ENCODE data around the gene PPP2R5E. TPM values are rescaled to one million over a fixed set of nuclear protein-coding genes. Genes with fewer than 3 reads are reported as not detected.
A peak's percentile ranks its signal among the peaks of the same experiment; 100 is the strongest.

The PPP2R5E gene
- total and polyA plus RNA-seq, 2 of the 8 experiments (the other 6 are each of a cell fraction or from before 2014, with no cell fraction given), result 6.8 to 64.6 TPM

DNA sequence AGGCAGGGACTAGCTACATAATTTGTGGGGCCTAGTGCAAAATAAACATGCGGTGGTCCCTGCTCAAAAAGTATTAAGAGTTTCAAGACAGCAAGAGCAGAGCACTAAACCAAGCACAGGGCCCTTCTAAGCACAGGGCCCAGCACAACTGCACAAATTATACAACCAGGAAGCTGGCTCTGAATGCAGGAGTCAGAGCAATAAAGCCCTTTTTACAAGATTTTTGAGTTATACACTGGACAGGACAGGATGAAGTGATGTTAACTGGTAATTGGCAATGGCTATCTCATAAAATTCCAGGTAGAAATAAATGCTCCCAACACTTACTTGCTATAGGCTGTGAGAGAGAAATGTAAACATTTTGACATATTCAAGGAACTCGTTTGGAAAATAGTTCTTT, 138.3 kb downstream of the PPP2R5E start:
- no peak overlapping the region for H2BK12ac ChIP-seq (ENCODE audit: low read depth, low read length)
- no peak overlapping the region for H3K23ac ChIP-seq (ENCODE audit: insufficient read length)
- DNase-seq (ENCODE audit: low read depth in 1 of 2, low spot score in 2 of 2) (no peak), FAIRE-seq (no peak)
- no peak overlapping the region for H3K14ac ChIP-seq (ENCODE audit: insufficient read length)
- peaks cover 0 to under 1% (median 0%) of the 10 kb centered on the region in 4 experiments; a peak in 2 of 8 replicates for H3K36me3 ChIP-seq (ENCODE audit: control insufficient read depth in 2 of 4, insufficient read depth in 4 of 4, low read length in 3 of 4)
- WGBS, 2 experiments (ENCODE audit: extremely low coverage in 1 of 2, insufficient coverage in 1 of 2, insufficient read length in 1 of 2, insufficient replicate concordance in 2 of 2, low coverage in 1 of 2, low lambda C conversion rate in 2 of 2, missing lambda C conversion rate in 1 of 2), result 83% methylated on average over 2 of the region's 2 CpGs; no CpG with 5 or more reads in 1 of the 2 experiments
- H2BK120ac ChIP-seq (replicated peaks; ENCODE audit: low read depth, low read length), result no peak overlapping the region
- H3K4me1 ChIP-seq (replicated peaks in 1 of 4; ENCODE audit: control insufficient read depth in 3 of 4, insufficient read depth in 4 of 4, low read length in 3 of 4), result peaks cover 0 to 9% (median 5%) of the 10 kb centered on the region in 4 experiments; a peak in 3 of 7 replicates
- H2AK5ac ChIP-seq (ENCODE audit: low read depth, low read length), result no peak overlapping the region
- H3K27me3 ChIP-seq (replicated peaks in 1 of 4; ENCODE audit: control insufficient read depth in 3 of 4, extremely low read depth in 1 of 4, insufficient read depth in 3 of 4, low read length in 3 of 4), result no peaks in the 10 kb centered on the region; a peak in 1 of 7 replicates
- H3K23me2 ChIP-seq (ENCODE audit: low read depth, low read length), result no peaks in the 10 kb centered on the region
- no peak overlapping the region for H3K18ac ChIP-seq (ENCODE audit: extremely low read depth, low read length)
- H3K56ac ChIP-seq (replicated peaks; ENCODE audit: insufficient read length, low read depth, low read length), result no peak overlapping the region
- H3K9ac ChIP-seq (replicated peaks in 1 of 4; ENCODE audit: extremely low read depth in 1 of 4, low read depth in 3 of 4, low read length in 3 of 4), result no peak overlapping the region
- no peak overlapping the region for H3K4me2 ChIP-seq (ENCODE audit: insufficient read depth in 1 of 2, low read depth in 2 of 2, low read length in 2 of 2)
- POLR2A ChIA-PET (ENCODE audit: partially characterized antibody), result no interaction called here
- no peaks in the 10 kb centered on the region for H3K9me3 ChIP-seq (ENCODE audit: insufficient read depth in 2 of 2, low read depth in 1 of 2, low read length in 1 of 2)
- H3K79me2 ChIP-seq (ENCODE audit: control insufficient read depth in 1 of 2, insufficient read depth in 2 of 2, low read length in 2 of 2), result peaks cover 0 to 8% of the 10 kb centered on the region in 2 experiments; a peak in 1 of 4 replicates
- no peaks in the 10 kb centered on the region for H4K20me1 ChIP-seq (replicated peaks in 1 of 2; ENCODE audit: control insufficient read depth in 1 of 2, insufficient read depth in 2 of 2, low read length in 2 of 2)
- H2BK5ac ChIP-seq (ENCODE audit: low read depth, low read length), result no peak overlapping the region
- no peak overlapping the region for H3K4ac ChIP-seq (replicated peaks; ENCODE audit: insufficient read length, low read depth, low read length)
- H4K91ac ChIP-seq (replicated peaks; ENCODE audit: insufficient read length, low read length), result no peak overlapping the region
- no peaks in the 10 kb centered on the region; the same call in 1 of the 2 replicates for H3K79me1 ChIP-seq (ENCODE audit: low read depth, low read length)
- no peak overlapping the region for H2BK20ac ChIP-seq (ENCODE audit: low read length)
- no peak overlapping the region for H2BK15ac ChIP-seq (ENCODE audit: low read length)
- CTCF ChIA-PET (ENCODE audit: partially characterized antibody), result no interaction called here
- H2AFZ ChIP-seq (ENCODE audit: low read length), result no peak overlapping the region
- no peak overlapping the region for H4K8ac ChIP-seq (ENCODE audit: extremely low read depth, insufficient read depth, low read length)
- no peak overlapping the region for H4K5ac ChIP-seq (ENCODE audit: insufficient read length, low read depth, low read length)
- H3K27ac ChIP-seq (ENCODE audit: low read depth, low read length), result 0 out of 2 replicates have a peak overlapping the region, but pooled peaks have one; percentile 2
- no peak overlapping the region for H3K4me3 ChIP-seq (ENCODE audit: extremely low read depth in 1 of 4, insufficient read depth in 2 of 4, low read depth in 3 of 4, low read length in 4 of 4)
- TF ChIP-seq MAFK (IDR thresholded peaks at IDR 0.05; ENCODE audit: low read depth, low read length), result no peak
- no peak for TF ChIP-seq ATF3 (IDR thresholded peaks at IDR 0.05; ENCODE audit: insufficient read depth, low read depth, low read length)
- no peak for TF ChIP-seq BCL11A (IDR thresholded peaks at IDR 0.05; ENCODE audit: low read depth in 2 of 2, low read length in 2 of 2)
- no peak for TF ChIP-seq EGR1 (IDR thresholded peaks at IDR 0.05; ENCODE audit: borderline replicate concordance, low read depth, low read length)
- TF ChIP-seq TBP (IDR thresholded peaks at IDR 0.05; ENCODE audit: low read depth, low read length), result no peak
- TF ChIP-seq RXRA (IDR thresholded peaks at IDR 0.05; ENCODE audit: insufficient read depth, low read depth, low read length), result no peak
- TF ChIP-seq YY1 (IDR thresholded peaks at IDR 0.05; ENCODE audit: low read depth, low read length), result no peak
- TF ChIP-seq, protein P1, sequence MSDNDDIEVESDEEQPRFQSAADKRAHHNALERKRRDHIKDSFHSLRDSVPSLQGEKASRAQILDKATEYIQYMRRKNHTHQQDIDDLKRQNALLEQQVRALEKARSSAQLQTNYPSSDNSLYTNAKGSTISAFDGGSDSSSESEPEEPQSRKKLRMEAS (IDR thresholded peaks at IDR 0.05), result no peak
- no peak for TF ChIP-seq SUZ12 (IDR thresholded peaks at IDR 0.05; ENCODE audit: low read length)
- no peak for TF ChIP-seq CHD1 (IDR thresholded peaks at IDR 0.05; ENCODE audit: low read depth, low read length)
- no peak for TF ChIP-seq CHD2 (IDR thresholded peaks at IDR 0.05; ENCODE audit: low read length)
- TF ChIP-seq JUN (IDR thresholded peaks at IDR 0.05; ENCODE audit: low read depth, low read length), result no peak
- TF ChIP-seq POU5F1 (IDR thresholded peaks at IDR 0.05; ENCODE audit: low read depth, low read length), result no peak
- no peak for TF ChIP-seq FOSL1 (IDR thresholded peaks at IDR 0.05; ENCODE audit: insufficient read depth, low read depth, low read length)

Data from H1 (cell line).